ENCODE results near the gene ZNF646.

DNA sequence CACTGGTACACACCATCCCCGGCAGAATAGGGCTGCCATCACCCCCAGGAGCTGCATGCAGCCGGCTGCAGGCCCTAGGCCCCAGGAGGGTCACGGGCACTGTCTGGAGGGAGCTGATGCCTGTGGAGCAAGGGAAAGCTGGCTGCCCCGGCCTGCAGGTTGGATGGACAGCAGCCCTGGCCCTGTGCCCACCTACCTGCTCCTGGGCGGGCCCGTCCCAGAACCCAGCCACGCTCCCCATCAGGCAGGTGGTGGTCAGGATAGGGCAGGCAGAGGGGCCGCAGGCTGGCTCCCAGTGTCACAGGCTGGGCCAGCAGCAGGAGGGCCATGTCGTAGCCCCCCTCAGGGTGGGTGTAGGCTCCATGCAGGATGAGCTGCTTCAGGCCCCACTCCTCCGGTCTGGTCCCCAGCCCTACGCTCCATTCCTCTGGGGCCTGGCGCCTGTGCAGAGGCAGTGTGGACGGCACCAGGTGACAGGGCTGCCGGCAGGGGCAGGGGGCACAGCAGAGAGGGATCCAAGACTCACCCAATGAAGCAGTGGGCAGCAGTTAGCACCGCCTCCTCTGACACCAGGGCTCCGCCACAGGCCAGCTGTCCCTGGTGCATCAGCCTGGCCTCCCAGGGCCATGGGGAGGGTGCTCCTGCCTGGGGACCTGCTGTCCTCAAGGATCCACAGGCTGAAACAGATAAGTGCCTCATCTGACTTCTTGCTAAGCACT lies 10.5 kb downstream of the ZNF646 start:
- TF ChIP-seq, protein P1, sequence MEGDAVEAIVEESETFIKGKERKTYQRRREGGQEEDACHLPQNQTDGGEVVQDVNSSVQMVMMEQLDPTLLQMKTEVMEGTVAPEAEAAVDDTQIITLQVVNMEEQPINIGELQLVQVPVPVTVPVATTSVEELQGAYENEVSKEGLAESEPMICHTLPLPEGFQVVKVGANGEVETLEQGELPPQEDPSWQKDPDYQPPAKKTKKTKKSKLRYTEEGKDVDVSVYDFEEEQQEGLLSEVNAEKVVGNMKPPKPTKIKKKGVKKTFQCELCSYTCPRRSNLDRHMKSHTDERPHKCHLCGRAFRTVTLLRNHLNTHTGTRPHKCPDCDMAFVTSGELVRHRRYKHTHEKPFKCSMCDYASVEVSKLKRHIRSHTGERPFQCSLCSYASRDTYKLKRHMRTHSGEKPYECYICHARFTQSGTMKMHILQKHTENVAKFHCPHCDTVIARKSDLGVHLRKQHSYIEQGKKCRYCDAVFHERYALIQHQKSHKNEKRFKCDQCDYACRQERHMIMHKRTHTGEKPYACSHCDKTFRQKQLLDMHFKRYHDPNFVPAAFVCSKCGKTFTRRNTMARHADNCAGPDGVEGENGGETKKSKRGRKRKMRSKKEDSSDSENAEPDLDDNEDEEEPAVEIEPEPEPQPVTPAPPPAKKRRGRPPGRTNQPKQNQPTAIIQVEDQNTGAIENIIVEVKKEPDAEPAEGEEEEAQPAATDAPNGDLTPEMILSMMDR (IDR thresholded peaks at IDR 0.05; ENCODE audit: low read depth, low read length, missing input control): no peak
- TF ChIP-seq, protein P2, sequence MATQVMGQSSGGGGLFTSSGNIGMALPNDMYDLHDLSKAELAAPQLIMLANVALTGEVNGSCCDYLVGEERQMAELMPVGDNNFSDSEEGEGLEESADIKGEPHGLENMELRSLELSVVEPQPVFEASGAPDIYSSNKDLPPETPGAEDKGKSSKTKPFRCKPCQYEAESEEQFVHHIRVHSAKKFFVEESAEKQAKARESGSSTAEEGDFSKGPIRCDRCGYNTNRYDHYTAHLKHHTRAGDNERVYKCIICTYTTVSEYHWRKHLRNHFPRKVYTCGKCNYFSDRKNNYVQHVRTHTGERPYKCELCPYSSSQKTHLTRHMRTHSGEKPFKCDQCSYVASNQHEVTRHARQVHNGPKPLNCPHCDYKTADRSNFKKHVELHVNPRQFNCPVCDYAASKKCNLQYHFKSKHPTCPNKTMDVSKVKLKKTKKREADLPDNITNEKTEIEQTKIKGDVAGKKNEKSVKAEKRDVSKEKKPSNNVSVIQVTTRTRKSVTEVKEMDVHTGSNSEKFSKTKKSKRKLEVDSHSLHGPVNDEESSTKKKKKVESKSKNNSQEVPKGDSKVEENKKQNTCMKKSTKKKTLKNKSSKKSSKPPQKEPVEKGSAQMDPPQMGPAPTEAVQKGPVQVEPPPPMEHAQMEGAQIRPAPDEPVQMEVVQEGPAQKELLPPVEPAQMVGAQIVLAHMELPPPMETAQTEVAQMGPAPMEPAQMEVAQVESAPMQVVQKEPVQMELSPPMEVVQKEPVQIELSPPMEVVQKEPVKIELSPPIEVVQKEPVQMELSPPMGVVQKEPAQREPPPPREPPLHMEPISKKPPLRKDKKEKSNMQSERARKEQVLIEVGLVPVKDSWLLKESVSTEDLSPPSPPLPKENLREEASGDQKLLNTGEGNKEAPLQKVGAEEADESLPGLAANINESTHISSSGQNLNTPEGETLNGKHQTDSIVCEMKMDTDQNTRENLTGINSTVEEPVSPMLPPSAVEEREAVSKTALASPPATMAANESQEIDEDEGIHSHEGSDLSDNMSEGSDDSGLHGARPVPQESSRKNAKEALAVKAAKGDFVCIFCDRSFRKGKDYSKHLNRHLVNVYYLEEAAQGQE (IDR thresholded peaks at IDR 0.05): no peak
- TF ChIP-seq, protein P3, sequence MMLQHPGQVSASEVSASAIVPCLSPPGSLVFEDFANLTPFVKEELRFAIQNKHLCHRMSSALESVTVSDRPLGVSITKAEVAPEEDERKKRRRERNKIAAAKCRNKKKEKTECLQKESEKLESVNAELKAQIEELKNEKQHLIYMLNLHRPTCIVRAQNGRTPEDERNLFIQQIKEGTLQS (IDR thresholded peaks at IDR 0.05): no peak

Data from liver (tissue), 3 donors.